HG03280 (cell line): ENCODE measurements around the gene SOX8.

Source experiments
- ATAC-seq: cut with Tn5 transposase; IDR thresholded peaks from one replicate; pipeline ENCODE4 v1.9.1; 2021; ENCODE audit warnings: mild to moderate bottlenecking, moderate library complexity; ENCODE audit not compliant: unreplicated experiment

Gene SOX8

DNA sequence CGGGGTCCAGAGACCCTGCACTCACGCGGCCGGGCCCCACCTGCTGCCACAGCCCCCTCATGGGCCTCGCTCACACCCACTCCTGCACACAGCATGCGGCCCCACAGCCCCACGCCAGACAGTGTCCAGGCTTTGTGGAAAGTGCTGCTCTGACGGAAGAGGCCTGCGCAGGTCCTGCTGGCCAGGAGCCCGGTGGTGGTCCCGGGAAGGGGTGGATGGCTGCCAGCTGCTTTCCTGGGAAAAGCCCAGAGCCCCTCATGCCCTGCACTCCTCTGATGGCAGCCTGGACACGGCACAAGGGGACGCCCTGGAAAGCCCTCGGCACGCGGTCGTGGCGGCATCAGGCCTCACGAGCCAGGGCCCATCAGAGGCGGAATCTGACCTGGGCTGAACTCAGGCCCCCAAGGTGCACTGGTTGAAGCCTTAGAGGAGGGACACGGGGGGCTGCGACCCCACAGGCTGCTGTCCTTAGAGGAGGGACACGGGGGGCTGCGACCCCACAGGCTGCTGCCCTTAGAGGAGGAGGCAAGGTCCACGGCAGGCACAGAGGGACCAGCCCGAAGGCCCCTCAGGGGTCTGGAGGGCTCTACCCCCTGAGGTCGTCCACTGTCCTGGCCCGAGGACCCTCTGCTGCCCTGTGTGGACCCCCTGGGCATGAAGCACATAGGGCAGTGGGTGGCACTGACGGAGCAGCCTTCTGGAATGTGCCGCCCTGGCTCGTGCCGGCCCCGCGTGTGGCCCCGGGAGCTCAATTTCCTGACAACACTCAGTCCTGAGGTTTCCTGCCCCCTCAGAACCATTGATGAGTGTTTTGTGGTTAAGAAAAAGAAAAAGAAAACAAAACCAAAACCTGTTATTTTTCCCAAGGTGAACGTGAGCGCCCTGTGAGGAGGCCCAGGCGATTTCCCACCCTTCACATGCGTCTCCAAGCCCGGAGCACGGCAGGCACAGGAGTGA lies 22.1 kb downstream of the SOX8 start:
- no peak for ATAC-seq

DNA sequence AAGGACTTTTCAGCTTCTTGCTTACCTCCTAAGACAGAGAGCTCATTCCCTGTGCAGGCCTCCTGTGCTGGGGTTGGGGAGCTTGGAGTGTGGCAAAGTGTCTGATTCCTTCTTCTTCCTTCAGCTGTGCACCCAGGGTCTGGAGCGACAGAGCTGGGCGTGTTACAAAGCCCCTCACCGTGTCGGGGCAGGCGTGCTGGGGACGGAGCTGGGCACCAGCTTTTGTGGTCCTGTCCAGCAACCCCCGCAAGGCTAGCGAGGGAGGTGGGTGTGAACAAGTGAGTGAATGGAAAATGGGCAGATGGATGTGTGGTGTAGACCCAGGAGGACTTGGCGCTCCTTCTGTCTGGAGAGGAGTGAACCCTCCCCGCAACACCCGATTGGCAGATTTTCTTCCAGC lies 23.7 kb downstream of the SOX8 start:
- ATAC-seq = no peak

DNA sequence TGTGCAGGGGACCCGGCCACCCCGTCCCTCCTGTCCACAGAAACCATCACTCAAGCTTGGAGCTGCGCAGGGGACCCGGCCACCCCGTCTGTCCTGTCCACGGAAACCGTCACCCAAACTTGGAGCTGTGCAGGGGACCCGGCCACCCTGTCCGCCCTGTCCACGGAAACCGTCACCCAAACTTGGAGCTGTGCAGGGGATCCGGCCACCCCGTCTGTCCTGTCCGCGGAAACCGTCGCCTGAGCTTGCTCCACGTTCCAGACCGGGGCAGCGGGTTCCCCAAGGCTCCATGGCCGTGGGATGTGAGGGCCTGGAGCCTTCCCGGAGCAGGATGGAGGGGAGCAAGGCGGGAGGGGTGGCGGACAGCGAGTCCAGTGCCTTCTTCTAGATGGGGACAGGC lies 25.2 kb downstream of the SOX8 start:
- no peak for ATAC-seq

DNA sequence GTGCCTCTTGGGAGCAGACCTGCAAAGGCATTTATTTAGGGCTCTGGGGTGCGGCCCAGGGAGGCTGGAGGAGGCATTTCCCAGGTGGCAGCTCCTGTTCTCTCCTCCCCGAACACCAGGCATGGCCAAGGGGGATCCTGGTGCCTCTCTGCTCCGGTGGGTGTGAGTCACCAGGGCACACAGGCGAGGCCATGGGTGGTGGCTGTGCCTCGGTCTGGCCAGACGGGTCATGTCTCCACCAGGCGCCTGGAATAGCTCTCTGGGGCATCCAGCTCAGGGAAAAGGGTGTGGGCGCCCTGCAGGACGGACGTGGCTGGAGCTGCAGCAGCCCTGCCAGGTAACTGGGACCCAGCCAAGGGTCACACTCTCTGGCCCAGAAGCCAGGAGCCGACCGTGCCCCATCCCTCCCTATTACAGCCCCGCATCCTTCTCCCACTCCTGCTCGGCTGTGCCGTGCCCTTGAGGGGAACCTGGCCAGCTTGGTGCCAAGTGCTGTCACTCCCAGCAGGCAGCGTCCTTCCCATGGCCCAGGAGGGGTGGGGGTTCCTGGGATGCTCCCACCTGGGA lies 25.8 kb downstream of the SOX8 start:
- ATAC-seq = no peak

DNA sequence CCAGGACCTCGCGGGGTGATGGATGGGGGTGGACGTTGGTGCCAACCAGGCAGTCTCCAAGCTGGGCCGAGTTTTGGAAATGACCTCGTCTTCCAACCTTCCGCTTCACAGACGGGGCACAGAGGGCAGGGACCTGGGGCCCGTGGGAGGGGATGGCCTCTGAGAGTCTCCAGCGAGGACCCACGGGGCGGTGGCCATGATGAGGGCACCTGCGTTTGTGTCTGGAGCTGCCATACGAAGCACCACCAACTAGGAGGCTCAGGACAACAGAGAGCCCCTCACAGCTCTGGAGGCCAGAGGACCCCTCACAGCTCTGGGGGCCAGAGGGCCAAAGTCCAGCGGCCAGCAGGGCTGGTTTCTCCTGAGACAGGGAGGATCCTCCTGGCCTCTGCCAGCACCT lies 26.5 kb downstream of the SOX8 start:
- ATAC-seq = no peak

DNA sequence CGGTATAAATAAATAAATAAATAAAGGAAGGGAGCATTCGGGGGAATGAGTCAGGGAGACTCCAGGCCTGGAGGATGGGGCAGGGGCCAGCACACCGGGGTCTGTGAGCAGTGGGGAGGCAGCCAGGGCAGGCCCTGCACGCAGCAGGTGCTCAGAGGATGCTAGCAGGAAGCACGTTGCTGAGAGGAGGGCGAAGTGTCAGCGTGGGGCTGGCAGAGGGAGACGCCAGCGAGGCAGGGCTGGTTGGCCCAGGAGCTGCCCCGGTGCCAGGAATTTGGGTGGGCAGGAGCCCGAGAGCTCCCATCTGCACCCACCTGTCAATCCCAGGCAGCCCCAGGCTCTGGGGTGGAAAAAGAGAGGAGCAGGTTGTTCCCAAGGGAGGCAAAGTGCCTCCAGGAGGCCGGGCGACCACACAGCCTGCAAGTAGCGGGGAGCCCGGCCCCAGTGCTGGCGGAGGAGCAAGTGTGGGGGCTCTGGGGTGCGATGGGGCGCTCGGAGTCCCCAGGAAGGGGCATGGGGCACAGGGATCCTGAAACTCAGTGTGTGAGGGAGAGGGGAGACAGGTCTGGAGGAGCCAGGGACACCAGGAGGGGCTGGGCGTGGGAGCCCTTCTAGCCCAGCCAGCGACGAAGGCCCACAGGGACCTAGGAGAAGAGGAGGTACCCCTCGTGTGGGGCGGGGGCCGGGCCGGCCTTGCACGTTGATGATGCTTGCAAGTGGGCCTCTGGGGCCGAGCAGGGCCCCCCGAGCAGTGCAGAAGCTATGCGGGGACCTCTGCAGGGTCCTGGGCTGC lies 28.0 kb downstream of the SOX8 start:
- no peak for ATAC-seq

DNA sequence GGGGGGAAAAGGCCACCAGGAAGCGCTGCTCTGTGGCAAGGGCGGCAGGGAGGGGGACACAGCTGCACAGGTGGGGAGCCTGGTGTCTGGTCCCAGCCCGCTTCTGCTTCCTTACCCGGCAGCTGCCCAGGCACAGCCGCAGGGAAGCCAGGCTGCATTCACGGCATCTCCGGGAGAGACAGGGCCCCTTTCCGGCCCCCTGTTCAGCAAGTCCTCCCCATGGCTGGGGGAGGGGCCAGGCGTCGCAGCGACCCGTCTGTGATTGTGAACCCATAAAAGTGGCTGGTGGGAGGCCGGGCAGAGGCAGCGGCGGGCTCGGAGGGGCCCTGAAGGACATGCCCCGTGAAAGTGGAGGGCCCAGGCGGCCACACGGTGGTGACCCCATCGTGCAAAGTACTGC lies 28.7 kb downstream of the SOX8 start:
- no peak for ATAC-seq

DNA sequence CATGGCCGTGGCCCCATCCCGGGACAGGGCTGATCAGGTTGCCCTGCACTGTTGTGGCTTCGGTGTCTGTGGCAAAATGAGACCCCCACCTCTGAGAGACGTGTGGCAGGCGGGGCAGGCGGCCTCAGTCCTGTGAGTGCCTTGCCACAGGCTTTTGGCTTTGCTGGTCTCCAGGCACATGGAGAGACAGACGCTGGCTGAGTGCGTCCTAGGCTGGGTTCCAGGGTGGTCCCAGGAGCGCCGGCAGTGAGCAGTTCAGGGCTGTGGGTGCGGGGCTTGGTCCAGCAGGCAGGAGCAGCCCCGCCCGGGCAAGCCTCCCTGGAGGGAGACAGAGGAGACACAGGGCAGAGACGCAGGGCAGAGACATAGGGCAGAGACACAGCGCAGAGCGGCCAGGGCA lies 29.2 kb downstream of the SOX8 start:
- ATAC-seq = no peak

DNA sequence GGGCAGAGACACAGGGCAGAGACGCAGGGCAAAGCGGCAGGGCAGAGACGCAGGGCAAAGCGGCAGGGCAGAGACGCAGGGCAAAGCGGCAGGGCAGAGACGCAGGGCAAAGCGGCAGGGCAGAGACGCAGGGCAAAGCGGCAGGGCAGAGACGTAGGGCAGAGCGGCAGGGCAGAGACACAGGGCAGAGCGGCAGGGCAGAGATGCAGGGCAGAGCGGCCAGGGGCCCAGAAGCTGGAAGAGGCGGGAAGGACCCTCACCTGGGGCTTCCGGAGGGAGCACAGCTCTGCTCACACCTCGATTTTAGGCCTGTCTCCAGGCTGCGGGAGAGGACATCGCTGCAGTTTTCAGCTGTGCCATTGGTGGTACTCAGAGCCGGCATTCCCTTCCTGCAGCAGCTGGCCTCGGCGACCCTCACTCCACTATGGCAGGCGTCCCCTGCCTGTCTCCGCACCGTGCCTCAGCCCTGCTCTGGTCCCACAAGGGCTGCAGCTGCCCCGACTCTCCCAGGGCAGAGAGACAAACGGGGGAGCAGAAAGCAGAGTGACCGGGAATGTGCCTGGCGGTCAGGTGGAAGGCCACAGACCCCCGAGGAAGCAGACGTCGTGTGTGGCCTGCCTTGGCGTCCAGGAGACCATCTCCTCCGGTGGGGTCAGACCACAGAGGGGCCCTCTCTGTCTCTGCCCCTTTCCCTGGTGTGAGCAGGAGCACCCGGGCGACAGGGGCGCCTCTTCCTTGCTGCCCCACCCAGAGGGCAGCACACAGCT lies 29.9 kb downstream of the SOX8 start:
- ATAC-seq = no peak

DNA sequence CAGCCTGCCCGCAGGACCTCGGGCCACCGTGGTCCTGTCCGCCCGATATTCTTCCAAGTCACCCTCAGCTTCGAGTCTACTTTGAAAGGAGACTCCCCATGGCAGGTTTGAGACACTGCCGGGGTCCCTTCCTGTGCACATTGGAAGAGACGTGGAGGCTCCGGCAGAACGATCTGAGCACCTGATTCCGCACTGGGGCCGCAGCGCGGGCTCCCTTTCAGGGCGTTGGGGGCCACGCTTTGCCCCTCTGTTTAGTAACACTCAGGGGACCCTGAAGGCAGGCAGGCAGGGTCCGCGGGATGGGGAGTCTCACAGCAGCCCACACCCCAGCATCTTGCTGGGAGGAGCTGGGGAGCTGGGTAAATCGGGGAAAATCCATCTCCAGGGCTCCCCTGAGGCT lies 30.6 kb downstream of the SOX8 start:
- no peak for ATAC-seq

DNA sequence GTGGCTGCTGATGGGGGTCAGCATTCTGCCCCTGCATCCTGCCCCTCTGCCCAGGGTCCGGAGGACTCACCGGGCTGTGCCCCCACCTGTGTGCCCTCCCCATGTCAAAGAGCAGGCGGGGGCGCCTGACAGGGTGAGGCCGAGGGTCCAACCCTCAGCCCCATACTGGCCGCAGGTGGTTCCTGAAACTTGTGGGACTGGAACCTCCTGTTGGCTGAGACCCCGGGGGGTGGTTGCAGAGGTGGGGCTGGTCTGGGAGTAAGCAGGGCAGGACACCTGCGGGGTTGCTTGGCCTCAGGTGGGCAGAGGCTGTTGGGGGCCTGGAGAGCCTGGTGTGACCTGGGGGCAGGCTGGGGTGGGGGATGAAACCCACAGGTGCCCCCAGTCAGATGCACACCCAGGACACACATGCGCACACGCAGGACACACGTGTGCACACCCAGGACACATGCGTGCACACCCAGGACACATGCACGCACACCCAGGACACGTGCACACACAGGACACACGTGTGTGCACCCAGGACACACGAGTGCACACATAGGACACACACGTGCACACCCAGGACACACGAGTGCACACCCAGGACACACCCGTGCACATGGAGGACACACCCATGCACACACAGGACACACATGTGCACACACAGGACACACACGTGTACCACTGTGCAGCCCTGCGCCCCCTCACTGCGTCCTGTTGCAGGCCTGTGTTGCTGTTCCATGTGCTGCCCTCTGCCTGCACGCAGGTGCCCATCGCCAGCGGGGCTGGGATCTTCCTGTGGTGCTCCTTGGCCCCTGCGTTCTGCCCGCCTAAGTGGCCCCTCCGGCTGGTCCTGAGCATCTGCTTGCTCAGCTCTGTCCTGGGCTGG lies 31.4 kb downstream of the SOX8 start:
- no peak for ATAC-seq

DNA sequence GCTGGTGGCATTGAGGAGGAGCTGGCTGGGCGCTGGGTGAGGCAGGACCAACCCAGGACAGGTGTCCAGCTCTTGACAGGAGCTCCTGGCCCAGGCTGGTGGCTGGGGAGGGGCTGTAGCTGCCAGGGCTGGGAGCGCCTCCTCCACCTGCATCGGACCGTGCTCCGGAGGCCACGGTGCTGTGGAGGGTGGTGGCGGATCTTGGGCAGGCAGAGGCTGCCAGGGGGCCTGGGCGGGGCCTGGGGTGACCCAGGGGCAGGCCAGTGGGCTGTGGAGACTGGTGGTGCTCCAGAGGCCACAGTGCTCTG lies 32.0 kb downstream of the SOX8 start:
- ATAC-seq = no peak

DNA sequence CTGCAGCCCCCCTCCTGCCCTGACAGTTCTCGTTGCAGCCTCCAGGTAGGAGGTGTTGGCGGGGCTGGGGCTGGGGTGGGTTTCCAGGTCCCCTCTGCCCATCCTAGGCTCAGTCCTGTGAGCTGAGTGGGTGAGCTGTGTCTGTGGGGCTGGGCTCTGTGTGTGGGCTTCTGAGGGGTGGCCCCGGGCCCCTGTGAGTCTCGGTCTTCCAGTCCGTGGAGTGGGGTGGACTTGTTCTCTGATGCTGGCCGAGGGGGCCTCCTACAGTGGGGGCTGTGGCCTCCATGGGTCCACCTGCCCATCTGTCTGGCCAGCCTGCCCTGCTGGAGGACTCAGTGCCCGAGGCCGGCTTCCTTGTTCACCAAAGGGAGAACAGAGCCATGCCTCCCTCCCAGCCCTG lies 32.7 kb downstream of the SOX8 start:
- no peak for ATAC-seq

DNA sequence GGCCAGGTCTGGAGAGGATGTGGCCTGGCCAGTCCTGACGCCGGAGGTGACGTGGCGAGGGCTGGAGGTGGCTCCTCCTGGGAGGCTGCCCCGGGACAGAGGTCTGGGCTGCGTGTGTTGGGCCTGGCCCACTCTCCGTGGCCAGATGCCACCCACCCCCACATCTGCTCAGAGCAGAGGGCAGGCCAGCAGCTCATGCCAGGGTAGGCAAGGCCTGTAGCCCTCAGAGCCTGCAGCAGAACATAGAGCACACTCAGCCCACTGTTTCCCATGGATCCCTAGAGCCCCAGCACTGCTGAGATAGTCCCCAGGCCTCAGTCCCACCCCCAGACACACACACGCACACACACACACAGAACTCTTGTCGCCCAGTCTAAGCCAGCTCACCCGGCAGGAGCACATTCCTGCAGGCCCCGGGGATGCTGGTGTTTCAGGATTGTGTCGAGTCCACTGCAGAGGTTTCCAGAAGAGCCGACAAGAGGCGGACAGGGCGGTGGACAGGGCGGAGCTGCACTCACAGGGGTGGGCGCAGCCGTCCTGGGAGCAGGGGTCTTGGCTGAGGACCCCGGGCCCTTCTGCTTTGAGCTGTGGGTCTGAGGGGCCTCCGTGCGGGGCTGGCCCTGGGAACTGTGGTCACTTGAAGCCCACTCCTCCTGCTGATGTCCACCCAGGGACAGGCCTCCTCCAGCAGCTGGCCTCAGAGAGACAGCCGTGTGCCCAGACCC lies 33.4 kb downstream of the SOX8 start:
- ATAC-seq = no peak

DNA sequence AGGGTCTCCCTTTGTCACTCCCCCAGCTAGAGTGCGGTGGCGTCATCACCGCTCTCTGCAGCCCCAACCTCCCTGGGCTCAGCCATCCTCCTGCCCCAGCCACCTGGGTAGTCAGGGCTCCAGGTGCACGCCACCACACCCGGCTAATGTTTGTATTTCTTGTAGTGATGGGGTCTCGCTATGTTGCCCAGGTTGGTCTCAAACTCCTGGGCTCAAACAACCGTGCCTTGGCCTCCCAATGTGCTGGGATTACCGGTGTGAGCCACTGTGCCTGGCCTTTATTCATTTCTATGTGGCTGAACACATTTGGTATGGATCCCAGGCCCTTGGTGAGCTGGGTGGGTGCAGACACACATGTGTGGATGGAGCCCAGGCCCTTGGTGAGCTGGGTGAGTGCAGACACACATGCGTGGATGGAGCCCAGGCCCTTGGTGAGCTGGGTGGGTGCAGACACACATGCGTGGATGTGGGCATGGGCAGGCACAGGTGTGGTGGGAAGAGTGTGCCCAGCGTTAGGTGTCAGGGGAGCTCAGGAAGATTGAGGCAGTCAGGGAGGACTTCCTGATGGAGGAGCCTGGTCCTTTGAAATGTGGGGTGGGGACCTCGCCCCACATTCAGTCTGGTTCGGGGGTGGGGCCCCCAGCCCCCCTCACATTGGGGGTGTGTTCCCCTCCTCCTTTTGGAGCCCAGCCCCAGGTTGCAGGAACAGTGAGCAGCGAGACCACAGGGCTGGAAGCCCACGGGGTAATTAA lies 37.1 kb downstream of the SOX8 start:
- no peak for ATAC-seq

DNA sequence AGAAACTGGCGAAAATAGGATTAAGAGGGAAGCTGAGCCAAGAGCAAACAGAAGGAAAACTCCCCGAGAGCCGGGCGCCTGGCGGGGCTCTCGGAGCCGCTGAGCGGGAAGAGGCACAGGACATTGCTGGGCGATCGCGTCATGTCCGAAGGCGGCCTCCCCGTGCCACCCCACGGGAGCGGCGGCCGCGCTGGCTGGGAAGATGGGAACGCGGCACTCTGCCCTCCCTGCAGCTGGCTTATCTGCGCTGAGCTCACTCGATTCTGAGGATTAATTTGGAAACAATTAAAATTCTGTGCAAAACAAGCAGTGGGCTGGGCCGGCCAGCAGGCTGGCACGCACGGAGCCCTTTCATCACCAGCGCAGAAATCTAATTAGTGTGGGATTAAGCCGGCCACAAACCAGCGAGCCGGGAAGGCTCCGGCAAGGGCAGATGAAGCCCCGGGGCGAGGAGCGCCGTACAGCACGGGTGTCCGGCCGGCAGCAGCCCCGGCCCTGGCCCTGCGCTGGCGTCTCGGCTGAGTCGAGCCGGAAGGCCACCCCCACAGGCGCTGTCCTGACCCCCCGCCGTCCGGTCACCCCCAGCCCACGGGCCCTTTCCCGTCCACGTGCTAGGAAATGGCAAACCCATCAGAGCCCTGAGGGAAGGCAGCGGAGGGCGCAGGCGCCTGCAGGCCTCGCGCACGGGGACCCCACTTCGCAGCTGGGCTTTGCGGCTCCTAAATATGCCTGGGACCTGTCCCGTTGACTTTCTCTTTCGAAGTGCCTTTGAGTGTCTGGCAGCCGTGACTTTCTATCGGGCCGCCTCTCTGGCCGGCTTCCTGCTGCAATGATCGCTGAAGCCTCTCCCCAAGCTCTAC lies 37.9 kb downstream of the SOX8 start:
- ATAC-seq = no peak

DNA sequence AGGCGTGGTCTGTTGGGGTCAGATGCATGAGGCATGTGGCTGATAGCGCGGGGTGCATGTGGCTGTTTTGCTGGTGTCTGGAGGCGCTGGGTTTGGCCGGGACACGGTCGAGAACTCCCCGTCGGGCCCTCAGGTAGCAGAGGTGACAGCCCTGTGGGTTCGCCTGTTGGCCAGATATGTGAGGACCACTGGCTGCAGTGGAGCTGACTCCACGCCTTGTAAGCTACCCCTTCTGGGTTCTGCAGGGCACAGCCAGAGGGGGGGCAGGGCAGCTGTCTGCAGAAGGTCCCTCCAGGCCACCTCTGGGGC lies 38.5 kb downstream of the SOX8 start:
- no peak for ATAC-seq

DNA sequence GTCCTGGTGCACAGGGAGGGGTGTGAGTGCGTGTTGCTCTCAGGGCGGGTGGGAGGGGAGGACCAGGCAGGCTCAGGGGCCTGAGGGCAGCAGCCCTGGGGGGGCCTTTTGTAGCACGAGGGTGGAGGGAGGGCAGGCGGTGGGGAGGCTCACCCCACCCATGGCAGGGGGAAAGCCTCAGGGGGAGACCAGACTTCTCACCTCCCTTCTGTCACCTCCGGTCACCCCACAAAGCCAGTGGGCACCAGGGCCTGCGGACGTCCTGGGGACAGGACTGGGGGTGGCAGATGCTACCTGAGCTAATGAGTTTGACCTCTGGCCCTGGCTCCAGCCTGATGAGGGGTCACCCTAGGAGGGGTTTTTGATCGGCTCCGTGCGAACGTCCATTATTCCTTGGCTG lies 39.0 kb downstream of the SOX8 start:
- no peak for ATAC-seq
